Measurements from ENCODE around the gene LSP1.
"Not testable (repeated sequence)": the region's sequence is repeated elsewhere in the genome, so short reads cannot be mapped to it uniquely, and the experiment has no call there.

LSP1 gene

GRCh38 chr11:1932681-1933080, 79.8 kb downstream of the LSP1 start:
- no peak for DNase-seq

GRCh38 chr11:1933416-1934334, 80.8 kb downstream of the LSP1 start:
- no peak for DNase-seq

GRCh38 chr11:1934335-1935155, 81.7 kb downstream of the LSP1 start:
- DNase-seq, result no peak

GRCh38 chr11:1935156-1936071, 82.5 kb downstream of the LSP1 start:
- DNase-seq, result no peak

GRCh38 chr11:1936072-1936780, 83.3 kb downstream of the LSP1 start:
- no peak for DNase-seq

GRCh38 chr11:1936781-1937615, 84.1 kb downstream of the LSP1 start:
- no peak for DNase-seq

- DNase-seq, result no peak
These were observed 84.9 kb downstream of the LSP1 start for GRCh38 chr11:1937616-1938342.

- no peak for DNase-seq
These were observed 85.6 kb downstream of the LSP1 start for GRCh38 chr11:1938343-1939005.

- no peak for DNase-seq
These were observed 86.2 kb downstream of the LSP1 start for GRCh38 chr11:1939006-1939625.

GRCh38 chr11:1939788-1940187, 86.9 kb downstream of the LSP1 start:
- not testable (repeated sequence) for DNase-seq
